IMR-90 (cell line): Measurements from ENCODE around the gene OLFML1. TPM values are rescaled to one million over a fixed set of nuclear protein-coding genes. Genes with fewer than 3 reads are reported as not detected.

Experiments
- ATAC-seq: fragments of 200-7000 bp; cut with Tn5 transposase; 2 replicates; pipeline ENCODE4 v1.9.1; 2020; ENCODE audit warnings: low read depth, mild to moderate bottlenecking, moderate library complexity
- BruUV-seq: library from RNA; stranded (reverse); fragments of 400-500 nt; replicated peaks from 2 replicates; lab custom pipeline; 2021; lab: Mats Ljungman, UMichigan
- CTCF ChIA-PET: fragments of 300-600 bp; formaldehyde crosslinking; extraction: SDS; loops from one replicate; lab custom pipeline; 2021; ENCODE audit warnings: antibody characterized with exemption; lab: Yijun Ruan, JAX
- POLR2A ChIA-PET: fragments of 300-600 bp; sonication (Branson Sonifier 250); formaldehyde crosslinking; loops from one replicate; lab custom pipeline; 2022; ENCODE audit warnings: antibody characterized with exemption; ENCODE audit not compliant: unreplicated experiment; lab: Charles Lee
- DNase-seq: peaks from one replicate; pipeline ENCODE4 v3.0.0; 2013
- H2AFZ ChIP-seq: replicated peaks from 2 replicates; pipeline ENCODE3; 2013; ENCODE audit warnings: low read length, mild to moderate bottlenecking; ENCODE audit not compliant: poor library complexity
- H2AK5ac ChIP-seq: 2 replicates; pipeline ENCODE4 v1.6.1; 2013; ENCODE audit warnings: low read depth, low read length, inconsistent platforms
- H2AK9ac ChIP-seq: replicated peaks from 2 replicates; pipeline ENCODE3; 2013; ENCODE audit warnings: mild to moderate bottlenecking, low read depth, low read length, moderate library complexity; ENCODE audit not compliant: poor library complexity
- H2BK120ac ChIP-seq: 2 replicates; pipeline ENCODE4 v1.6.1; 2013; ENCODE audit warnings: low read depth, low read length, inconsistent platforms
- H2BK15ac ChIP-seq: 3 replicates; pipeline ENCODE4 v1.6.1; 2013; ENCODE audit warnings: low read depth, low read length, inconsistent platforms
- H2BK20ac ChIP-seq: 2 replicates; pipeline ENCODE4 v1.6.1; 2013; ENCODE audit warnings: low read depth, mild to moderate bottlenecking, inconsistent platforms, low read length, moderate library complexity
- H2BK5ac ChIP-seq: 2 replicates; pipeline ENCODE4 v1.6.1; 2013; ENCODE audit warnings: mild to moderate bottlenecking, low read depth, low read length, inconsistent platforms; ENCODE audit not compliant: poor library complexity, severe bottlenecking
- H3K14ac ChIP-seq: replicated peaks from 2 replicates; pipeline ENCODE4 v1.6.1; 2013; ENCODE audit warnings: low read depth, low read length, inconsistent platforms
- H3K18ac ChIP-seq: 2 replicates; pipeline ENCODE4 v1.6.1; 2013; ENCODE audit warnings: low read depth, low read length, control low read depth
- H3K23ac ChIP-seq: 2 replicates; pipeline ENCODE4 v1.6.1; 2013; ENCODE audit warnings: low read depth, low read length, inconsistent platforms
- H3K27ac ChIP-seq: 2 replicates; pipeline ENCODE4 v1.5.1; 2013; ENCODE audit warnings: mild to moderate bottlenecking, control low read depth, low read length; ENCODE audit not compliant: insufficient read depth
- H3K27me3 ChIP-seq: 2 replicates; pipeline ENCODE4 v1.6.1; 2013; ENCODE audit warnings: low read length; ENCODE audit not compliant: control insufficient read depth, insufficient read depth
- H3K36me3 ChIP-seq: 2 replicates; pipeline ENCODE4 v1.6.1; 2013; ENCODE audit warnings: low read length, mixed read lengths; ENCODE audit not compliant: control insufficient read depth, insufficient read depth
- H3K4ac ChIP-seq: 2 replicates; pipeline ENCODE4 v1.6.1; 2013; ENCODE audit warnings: low read depth, low read length, inconsistent platforms
- H3K4me1 ChIP-seq: 2 replicates; pipeline ENCODE4 v1.6.1; 2013; ENCODE audit warnings: low read length, mixed read lengths; ENCODE audit not compliant: control insufficient read depth, insufficient read depth
- H3K4me2 ChIP-seq: 2 replicates; pipeline ENCODE4 v1.6.1; 2013; ENCODE audit warnings: low read depth, mild to moderate bottlenecking, control low read depth, low read length, moderate library complexity
- H3K4me3 ChIP-seq: 2 replicates; pipeline ENCODE4 v1.5.1; 2013; ENCODE audit warnings: low read depth, mild to moderate bottlenecking, control low read depth, low read length, moderate library complexity; ENCODE audit not compliant: insufficient read depth
- H3K56ac ChIP-seq: 2 replicates; pipeline ENCODE4 v1.6.1; 2013; ENCODE audit warnings: low read length, inconsistent platforms; ENCODE audit not compliant: insufficient read depth; ENCODE audit errors: extremely low read depth
- H3K79me1 ChIP-seq, 2 experiments: 2 replicates each; pipeline ENCODE4 v1.6.1; 2013; ENCODE audit warnings: low read length in 2 of 2, inconsistent platforms in 1 of 2, low read depth in 1 of 2
- H3K9ac ChIP-seq: 2 replicates; pipeline ENCODE4 v1.6.1; 2013; ENCODE audit warnings: low read depth, low read length, control low read depth
- H3K9me1 ChIP-seq: 2 replicates; pipeline ENCODE4 v1.6.1; 2013; ENCODE audit warnings: low read length, inconsistent platforms; ENCODE audit not compliant: insufficient read depth
- H3K9me3 ChIP-seq: 2 replicates; pipeline ENCODE4 v1.6.1; 2013; ENCODE audit warnings: low read length; ENCODE audit not compliant: control insufficient read depth, insufficient read depth
- H4K20me1 ChIP-seq: 2 replicates; pipeline ENCODE4 v1.6.1; 2013; ENCODE audit warnings: low read length, inconsistent platforms; ENCODE audit not compliant: insufficient read depth
- H4K5ac ChIP-seq: 2 replicates; pipeline ENCODE4 v1.6.1; 2013; ENCODE audit warnings: mild to moderate bottlenecking, low read depth, low read length, control low read depth
- H4K8ac ChIP-seq, 2 experiments: 2 replicates each; pipeline ENCODE4 v1.6.1; 2013; ENCODE audit warnings: low read depth in 2 of 2, low read length in 2 of 2, control low read depth in 1 of 2, inconsistent platforms in 1 of 2
- H4K91ac ChIP-seq: 2 replicates; pipeline ENCODE4 v1.6.1; 2013; ENCODE audit warnings: low read depth, low read length, inconsistent platforms; ENCODE audit not compliant: insufficient read depth
- CHD1 ChIP-seq: IDR thresholded peaks from 2 replicates; pipeline ENCODE4 v1.6.1; 2012; ENCODE audit warnings: low read depth, low read length, improper control_type of control experiment
- CTCF ChIP-seq: conservative IDR thresholded peaks from 2 replicates; pipeline ENCODE4 v1.5.1; 2012; ENCODE audit warnings: mild to moderate bottlenecking, low read depth, low read length, improper control_type of control experiment
- ELK1 ChIP-seq: fragments of 150-350 bp; IDR thresholded peaks from 2 replicates; pipeline ENCODE4 v1.6.1; 2016; ENCODE audit warnings: low read depth, mild to moderate bottlenecking, low read length, moderate library complexity, borderline replicate concordance
- FOS ChIP-seq: fragments of 150-350 bp; IDR thresholded peaks from 2 replicates; pipeline ENCODE4 v1.6.1; 2016; ENCODE audit warnings: low read depth, low read length
- MAFK ChIP-seq: IDR thresholded peaks from 2 replicates; pipeline ENCODE4 v1.6.1; 2012; ENCODE audit warnings: low read depth, low read length, improper control_type of control experiment
- MAZ ChIP-seq: IDR thresholded peaks from 2 replicates; pipeline ENCODE4 v1.6.1; 2012; ENCODE audit warnings: low read depth, mild to moderate bottlenecking, low read length, improper control_type of control experiment, moderate library complexity, borderline replicate concordance
- MXI1 ChIP-seq: IDR thresholded peaks from 2 replicates; pipeline ENCODE4 v1.6.1; 2012; ENCODE audit warnings: low read depth, mild to moderate bottlenecking, low read length, moderate library complexity, borderline replicate concordance
- NFE2L2 ChIP-seq: fragments of 150-350 bp; IDR thresholded peaks from 2 replicates; pipeline ENCODE4 v1.6.1; 2016; ENCODE audit warnings: low read depth, mild to moderate bottlenecking, low read length
- RAD21 ChIP-seq: IDR thresholded peaks from 2 replicates; pipeline ENCODE4 v1.6.1; 2012; ENCODE audit warnings: low read length, improper control_type of control experiment
- RCOR1 ChIP-seq: IDR thresholded peaks from 2 replicates; pipeline ENCODE4 v1.6.1; 2012; ENCODE audit warnings: mild to moderate bottlenecking, low read length, improper control_type of control experiment; ENCODE audit not compliant: insufficient replicate concordance
- RFX5 ChIP-seq: IDR thresholded peaks from 2 replicates; pipeline ENCODE4 v1.8.0; 2012; ENCODE audit warnings: low read depth, mild to moderate bottlenecking, low read length, moderate library complexity
- SMC3 ChIP-seq: fragments of 150-350 bp; IDR thresholded peaks from 2 replicates; pipeline ENCODE4 v1.6.1; 2016; ENCODE audit warnings: low read depth, mild to moderate bottlenecking, antibody characterized with exemption, low read length, moderate library complexity
- USF2 ChIP-seq: fragments of 150-350 bp; IDR thresholded peaks from 2 replicates; pipeline ENCODE4 v1.6.1; 2017; ENCODE audit warnings: mild to moderate bottlenecking, antibody characterized with exemption, low read length, low read depth
- WGBS, 2 experiments: methylation state at CpG; one replicate each; pipeline versions ENCODE4 v1.1.5 to v1.1.7; 2013; ENCODE audit warnings: missing lambda C conversion rate in 2 of 2; ENCODE audit not compliant: insufficient read length in 1 of 2; ENCODE audit errors: extremely low coverage in 2 of 2; 5-methylcytosine and 5-hydroxymethylcytosine counted together
- dilution Hi-C: fragments of 300-500 bp; cut with HindIII; formaldehyde crosslinking; loops from one replicate; pipeline ENCODE4 v1.14.3; 2018; ENCODE audit warnings: low sequenced_read_pairs; ENCODE audit not compliant: unreplicated experiment
- in situ Hi-C: fragments of 300-500 bp; cut with MboI; formaldehyde crosslinking; loops from 3 replicates; pipeline ENCODE4 v1.14.3; 2019; ENCODE audit warnings: low sequenced_read_pairs, inconsistent platforms, mixed read lengths
- intact Hi-C: fragments of 100-400 bp; cut with micrococcal nuclease; formaldehyde crosslinking; loops from 2 replicates; pipeline ENCODE4 v1.10.0; 2022
- polyA plus RNA-seq, 3 experiments: library from polyadenylated mRNA; depleted of rRNA; stranded (reverse); fragments of >200 nt; gene quantifications; 2 replicates each; pipeline ENCODE4 v1.2.3, GENCODE V29; 2012; ENCODE audit warnings: low replicate concordance in 1 of 3
- total RNA-seq: library from RNA; depleted of rRNA; stranded (reverse); fragments of >200 nt; gene quantifications from 2 replicates; pipeline ENCODE4 v1.2.3, GENCODE V29; 2012

Gene OLFML1
- total and polyA plus RNA-seq, 2 of the 4 experiments (the other 2 are of a cell fraction): 0.10 to 0.18 TPM

GRCh38 chr11:7448201-7448600 lies 37.1 kb upstream of the OLFML1 start:
- in situ Hi-C loops: loop anchor here (25.0 kb wide), 1 partner anchor 636 kb away; no protein-coding TSS in a partner anchor
- Histone ChIP-seq H2BK20ac (no peak overlapping the region), H4K5ac (no peak overlapping the region), H3K9me1 (no peaks in the 10 kb centered on the region), H2BK120ac (no peak overlapping the region), H3K79me1 (no peaks in the 10 kb centered on the region), H2AK9ac (no peak overlapping the region), H3K27ac (no peak overlapping the region), H4K8ac (no peak overlapping the region), H3K56ac (no peak overlapping the region), H3K18ac (no peak overlapping the region), H3K36me3 (no peaks in the 10 kb centered on the region), H2AFZ (no peak overlapping the region), H2BK15ac (no peak overlapping the region), H3K4me1 (no peaks in the 10 kb centered on the region), H3K27me3 (peaks cover 1% of the 10 kb centered on the region), H2BK5ac (no peak overlapping the region), H2AK5ac (no peak overlapping the region), H3K9me3 (no peaks in the 10 kb centered on the region), H3K4me2 (no peak overlapping the region), H3K4ac (no peak overlapping the region), H3K14ac (no peak overlapping the region), H3K9ac (no peak overlapping the region), H4K20me1 (no peaks in the 10 kb centered on the region), H4K91ac (no peak overlapping the region), H3K23ac (no peak overlapping the region), H3K4me3 (no peak overlapping the region)
- TF ChIP-seq FOS (no peak), CHD1 (no peak), ELK1 (no peak), MAFK (no peak), RAD21 (no peak), USF2 (no peak), CTCF (no peak), MXI1 (no peak), SMC3 (no peak), MAZ (no peak), RFX5 (no peak), RCOR1 (no peak), NFE2L2 (no peak)
- intact Hi-C loops: no loop called here
- no peak for ATAC-seq
- no peak for DNase-seq
- dilution Hi-C loops: no loop called here
- CTCF ChIA-PET: no interaction called here
- POLR2A ChIA-PET: no interaction called here
- BruUV-seq: no TSS peak
- 60% methylated on average over 2 of the region's 12 CpGs; no CpG with 5 or more reads in 1 of the 2 experiments for WGBS, 2 experiments
